T47D (cell line): Measurements from ENCODE around the gene CDCP2.

Experiments
- DNase-seq, 2 experiments: peaks; one replicate each; pipeline versions ENCODE4 v3.0.0 to v3.0.0-alpha.2; 2011 to 2012; ENCODE audit warnings: low read depth in 1 of 2, low spot score in 1 of 2
- JUND ChIP-seq: IDR thresholded peaks from 2 replicates; pipeline ENCODE4 v1.6.1; 2012; ENCODE audit warnings: low read depth
- in situ Hi-C: cut with HindIII; loops from 2 replicates; pipeline ENCODE4 v1.10.0; 2016; ENCODE audit warnings: low sequenced_read_pairs, low pct_unique_long_range_greater_than_20kb

The CDCP2 gene

DNA sequence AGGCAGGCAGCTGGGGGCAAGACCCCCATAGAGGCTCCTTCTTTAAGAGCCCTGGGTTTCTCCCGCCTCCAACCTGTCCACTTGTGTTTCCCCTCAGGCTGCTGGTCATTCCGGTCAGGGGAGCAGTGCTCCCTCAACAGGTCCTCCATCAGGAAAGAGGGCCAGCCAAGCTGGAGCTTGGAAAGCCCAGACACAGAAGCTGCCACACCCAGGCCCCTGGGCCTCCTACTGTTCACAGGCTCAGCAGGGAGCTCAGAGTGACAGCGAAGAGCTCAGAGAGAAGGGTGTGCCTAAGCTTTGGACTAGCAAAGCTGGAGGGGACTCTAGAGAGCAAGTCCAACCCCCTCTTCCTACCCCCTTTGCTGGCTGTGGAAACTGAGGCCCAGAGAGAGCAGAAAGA, 10.3 kb upstream of the CDCP2 start:
- peak in 1 of 2 experiments; percentile 7 for DNase-seq
- in situ Hi-C loops = no loop called here
- TF ChIP-seq JUND = no peak

- no peak for DNase-seq
- in situ Hi-C loops = no loop called here
- TF ChIP-seq JUND = no peak
These were observed 8.8 kb upstream of the CDCP2 start for GRCh38 chr1:54161495-54162168.

- no peak for TF ChIP-seq JUND
- in situ Hi-C loops = no loop called here
- DNase-seq = peak in 1 of 2 experiments; percentile 15
These were observed 7.6 kb upstream of the CDCP2 start for GRCh38 chr1:54160351-54160750.

- TF ChIP-seq JUND = no peak
- DNase-seq = no peak
- in situ Hi-C loops = no loop called here
These were observed 7.0 kb upstream of the CDCP2 start for GRCh38 chr1:54159733-54160316.

- no peak for TF ChIP-seq JUND
- no peak for DNase-seq
- in situ Hi-C loops = no loop called here
These were observed 5.3 kb upstream of the CDCP2 start for GRCh38 chr1:54158071-54158470.

DNA sequence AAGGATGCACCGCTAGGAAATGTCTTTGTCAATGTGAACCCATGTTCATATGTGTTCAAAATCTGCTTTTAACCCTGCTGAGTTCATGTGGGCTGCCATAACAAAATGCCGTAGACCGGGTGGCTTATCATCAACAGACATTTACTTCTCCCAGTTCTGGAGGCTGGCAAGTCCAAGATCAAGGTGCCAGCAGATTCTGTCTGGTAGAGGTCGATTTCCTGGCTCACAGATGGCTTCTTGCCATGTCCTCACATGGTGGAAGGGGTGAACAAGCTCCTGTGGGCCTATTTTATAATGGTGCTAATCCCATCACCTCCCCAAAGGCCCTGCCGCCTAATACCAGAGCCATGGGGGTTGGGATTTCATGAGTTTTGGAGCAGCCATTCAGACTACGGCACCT, 4.6 kb upstream of the CDCP2 start:
- no peak for DNase-seq
- in situ Hi-C loops = no loop called here
- no peak for TF ChIP-seq JUND

- DNase-seq = no peak
- no peak for TF ChIP-seq JUND
- in situ Hi-C loops = no loop called here
These were observed 4.2 kb upstream of the CDCP2 start for GRCh38 chr1:54156986-54157385.

GRCh38 chr1:54156201-54156600, 3.4 kb upstream of the CDCP2 start:
- no peak for DNase-seq
- TF ChIP-seq JUND = no peak
- in situ Hi-C loops = no loop called here

GRCh38 chr1:54153535-54154439, 987 bp upstream of the CDCP2 start:
- DNase-seq = peak; percentile 64 to 74
- in situ Hi-C loops = no loop called here
- no peak for TF ChIP-seq JUND

DNA sequence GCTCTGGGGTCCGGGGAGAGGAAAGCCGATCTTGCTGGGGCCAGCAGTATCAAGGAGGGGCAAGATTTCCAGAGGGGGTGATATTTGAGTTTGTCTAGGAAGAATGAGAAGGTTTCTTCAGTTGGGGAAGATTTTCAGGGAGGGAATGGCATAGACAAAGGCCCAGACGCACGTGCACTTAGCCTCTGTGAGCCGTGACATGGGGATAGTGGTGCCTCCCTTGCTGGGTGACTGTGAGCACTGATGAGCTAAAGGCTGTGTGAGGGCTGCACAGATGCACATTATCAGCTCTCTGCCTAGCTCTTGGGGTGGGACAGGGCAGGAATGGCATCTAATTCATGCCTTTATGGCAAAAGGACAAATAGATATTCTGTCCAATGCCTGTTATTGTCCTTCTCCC, 1.8 kb downstream of the CDCP2 start:
- in situ Hi-C loops = no loop called here

DNA sequence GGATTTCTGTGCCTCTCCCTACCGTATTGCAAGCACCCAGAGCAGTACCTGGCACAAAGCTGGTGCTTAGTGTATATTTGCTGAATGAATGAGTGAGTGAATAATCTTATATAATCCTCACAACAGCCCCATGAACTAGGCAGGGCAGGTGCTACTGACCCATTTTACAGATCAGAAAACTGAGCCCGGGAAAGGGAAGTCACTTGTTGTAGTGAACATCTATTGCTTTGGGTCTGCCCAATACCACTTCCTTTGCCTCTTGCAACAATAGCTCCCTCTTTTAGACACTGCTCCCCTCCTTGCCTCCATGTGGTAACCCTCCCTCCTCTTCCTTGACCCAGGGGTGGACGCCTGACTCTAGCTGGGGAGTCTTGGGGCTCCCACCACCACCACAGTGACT, 3.1 kb downstream of the CDCP2 start:
- in situ Hi-C loops = no loop called here
- no peak for DNase-seq
- no peak for TF ChIP-seq JUND

More for the DNA sequence above, 1.8 kb downstream of the CDCP2 start:
- TF ChIP-seq JUND = no peak
- DNase-seq = no peak

DNA sequence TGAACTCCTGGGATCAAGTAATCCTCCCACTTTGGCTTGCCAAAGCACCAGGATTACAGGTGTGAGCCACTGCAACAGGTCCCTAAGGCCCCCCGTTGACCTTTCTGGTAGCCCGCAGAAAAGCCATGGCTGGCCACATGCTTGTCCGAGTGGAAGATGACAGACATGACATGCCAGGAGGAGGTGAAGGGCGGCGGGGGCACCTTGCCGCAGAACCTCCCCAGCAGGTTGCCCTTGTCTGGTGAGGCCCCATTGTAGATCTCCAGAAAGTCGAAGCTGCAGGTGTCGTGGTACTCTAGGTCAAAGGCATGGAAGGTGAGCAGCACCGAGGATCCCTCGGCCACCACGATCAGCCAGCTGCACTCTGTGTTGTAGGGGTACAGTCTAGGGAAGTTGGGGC, 8.4 kb downstream of the CDCP2 start:
- DNase-seq = no peak
- in situ Hi-C loops = no loop called here
- TF ChIP-seq JUND = no peak
